GM19468 (cell line): ENCODE data around the gene COG4.
"Not testable (repeated sequence)": the region's sequence is repeated elsewhere in the genome, so short reads cannot be mapped to it uniquely, and the experiment has no call there.

Experiments used
- ATAC-seq: cut with Tn5 transposase; IDR thresholded peaks from one replicate; pipeline ENCODE4 v1.9.1; 2021; ENCODE audit warnings: mild to moderate bottlenecking, moderate library complexity, moderate number of reproducible peaks; ENCODE audit not compliant: unreplicated experiment; ENCODE audit errors: extremely low read depth

COG4 gene

DNA sequence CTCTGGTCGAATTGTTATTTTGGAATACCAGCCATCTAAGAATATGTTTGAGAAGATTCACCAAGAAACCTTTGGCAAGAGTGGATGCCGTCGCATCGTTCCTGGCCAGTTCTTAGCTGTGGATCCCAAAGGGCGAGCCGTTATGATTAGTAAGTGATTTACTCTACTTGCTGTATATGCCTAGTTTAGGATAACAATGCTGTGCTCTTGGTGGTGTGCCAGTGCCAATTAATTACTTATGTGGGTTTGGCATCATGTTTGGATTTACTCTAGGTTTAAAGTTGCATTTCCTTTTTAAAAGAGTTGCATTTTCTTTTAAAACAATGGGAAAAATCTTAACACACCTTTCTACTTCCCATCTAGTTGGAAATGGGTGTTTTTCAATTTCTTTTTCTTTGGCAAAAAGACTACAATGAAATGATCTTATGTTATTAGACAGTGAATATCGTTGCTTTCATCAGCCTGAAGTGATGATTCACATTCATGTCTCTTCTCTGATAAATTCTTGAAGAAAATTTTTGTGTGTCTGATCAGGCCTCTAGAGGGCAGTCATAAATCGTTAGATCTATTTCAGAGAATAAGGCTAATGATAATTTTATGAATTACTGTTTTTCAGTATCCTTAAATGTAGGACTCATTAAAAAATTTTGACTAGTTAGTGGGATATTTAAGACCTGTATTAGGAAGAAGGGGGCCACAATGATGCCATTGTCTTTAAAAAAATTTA is 5.9 kb upstream of the COG4 start:
- ATAC-seq, result no peak

GRCh38 chr16:70527315-70527996 is 4.1 kb upstream of the COG4 start:
- ATAC-seq, result no peak

DNA sequence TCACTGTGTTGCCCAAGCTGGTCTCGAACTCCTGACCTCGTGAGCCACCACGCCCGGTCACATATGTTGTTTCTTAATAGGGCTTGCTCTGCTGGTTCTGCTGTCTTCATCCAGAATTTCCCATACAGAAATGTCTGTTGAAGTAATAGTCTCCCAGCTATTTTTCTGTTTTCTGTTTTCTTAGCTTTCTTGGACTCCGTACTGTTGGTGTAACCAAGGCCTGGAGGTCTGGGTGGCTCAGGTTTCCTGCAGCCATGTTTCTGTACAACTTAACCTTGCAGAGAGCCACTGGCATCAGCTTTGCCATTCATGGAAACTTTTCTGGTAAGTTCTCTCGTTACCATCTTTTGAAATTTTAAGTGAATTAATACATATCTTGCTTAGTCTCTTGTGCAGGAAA is 3.0 kb upstream of the COG4 start:
- no peak for ATAC-seq

DNA sequence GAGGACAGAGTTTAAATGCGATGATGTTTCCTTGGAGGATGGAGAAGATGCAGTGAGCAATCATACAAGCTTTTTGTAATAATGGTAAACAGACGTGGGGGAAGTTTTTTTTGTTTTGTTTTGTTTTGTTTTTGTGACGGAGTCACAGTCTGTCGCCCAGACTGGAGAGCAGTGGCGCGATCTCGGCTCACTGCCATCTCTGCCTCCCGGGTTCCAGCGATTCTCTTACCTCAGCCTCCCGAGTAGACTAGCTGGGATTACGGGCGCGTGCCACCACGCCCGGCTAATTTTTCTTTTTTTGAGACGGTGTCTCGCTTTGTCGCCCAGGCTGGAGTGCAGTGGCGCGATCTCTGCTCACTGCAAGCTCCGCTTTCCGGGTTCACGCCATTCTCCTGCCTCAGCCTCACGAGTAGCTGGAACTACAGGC is 1.1 kb upstream of the COG4 start:
- not testable (repeated sequence) for ATAC-seq

DNA sequence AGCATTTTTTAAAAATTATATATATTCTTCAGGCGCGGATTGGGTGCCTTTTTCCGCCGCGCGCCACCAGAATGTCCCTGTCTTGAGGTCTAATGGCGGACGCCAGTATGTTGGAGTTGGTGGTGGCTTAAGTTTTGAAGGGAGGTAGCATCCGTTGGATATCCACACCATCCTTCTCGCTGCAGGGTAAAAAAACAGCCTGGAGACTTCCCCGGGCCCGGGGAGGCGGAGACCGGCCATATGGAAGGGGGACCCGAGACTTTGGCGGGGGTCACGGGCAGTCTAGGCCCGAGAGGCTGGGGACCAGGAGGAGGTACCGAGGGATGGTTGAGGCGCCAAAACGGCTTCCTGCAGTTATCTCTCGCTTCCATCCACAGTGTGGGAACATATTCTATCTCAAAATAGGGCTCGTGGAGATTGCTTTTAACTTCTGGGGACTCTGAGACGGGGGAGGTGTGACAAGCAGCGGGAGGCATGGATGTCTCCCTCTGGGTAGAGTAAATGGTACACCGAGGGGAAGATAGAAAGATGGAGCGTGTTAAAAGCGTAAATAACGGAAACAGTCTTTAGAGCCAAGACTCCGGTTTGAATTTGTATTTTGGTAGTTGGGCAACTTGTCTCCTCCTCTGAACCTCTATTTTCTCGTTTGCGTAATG is 517 bp upstream of the COG4 start, which contains the start of gene SF3B3:
TSS of gene SF3B3 (plus strand) at position 74 of the 656 bp plus-strand sequence. CDS start 2,841 bp downstream, outside the sequence.
- no peak for ATAC-seq

- no peak for ATAC-seq
These were observed 908 bp downstream of the COG4 start for GRCh38 chr16:70522216-70523075.

DNA sequence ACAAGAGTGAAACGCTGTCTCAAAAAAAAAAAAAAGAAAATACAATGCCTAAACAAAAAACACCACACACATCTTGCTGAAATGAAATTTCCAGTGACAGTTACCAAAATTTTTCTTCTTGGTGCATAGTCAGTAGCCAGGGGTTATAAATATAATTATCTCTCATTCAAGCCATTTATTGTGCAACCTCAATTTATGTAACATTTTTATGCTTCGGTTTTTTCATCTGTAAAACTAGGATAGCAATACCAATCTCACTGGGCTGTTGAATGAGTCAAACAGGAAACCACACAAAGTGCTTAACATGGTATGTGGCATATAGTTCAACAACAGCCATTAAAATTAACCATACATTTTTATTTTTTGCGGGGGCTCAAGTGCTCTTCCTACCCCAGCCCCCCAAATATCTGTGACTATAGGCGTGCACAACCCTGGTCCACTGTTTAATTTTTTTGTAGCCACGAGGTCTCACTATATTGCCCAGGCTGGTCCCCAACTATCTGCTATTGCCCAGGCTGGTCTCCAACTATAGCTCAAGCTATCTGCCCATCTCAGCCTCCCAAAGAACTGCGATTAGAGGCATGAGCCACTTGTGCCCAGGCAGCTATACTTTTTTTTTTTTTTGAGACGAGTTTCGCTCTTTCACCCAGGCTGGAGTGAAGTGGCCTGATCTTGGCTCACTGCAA is 2.6 kb downstream of the COG4 start:
- ATAC-seq, result no peak

DNA sequence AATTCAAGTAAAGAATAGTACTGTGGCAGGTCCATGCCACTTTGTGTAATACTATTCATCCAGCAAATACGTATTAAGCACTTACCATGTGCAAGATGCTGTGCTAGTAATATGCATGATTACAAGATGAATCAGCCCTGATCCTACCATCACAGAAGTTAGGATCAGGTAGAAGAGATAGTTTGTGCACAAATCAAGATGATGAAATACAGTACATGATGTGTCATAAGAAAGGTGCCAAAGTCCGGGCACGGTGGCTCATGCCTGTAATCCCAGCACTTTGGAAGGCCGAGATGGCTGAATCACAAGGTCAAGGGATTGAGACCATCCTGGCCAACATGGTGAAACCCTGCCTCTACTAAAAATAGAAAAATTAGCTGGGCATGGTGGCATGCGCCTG is 10.9 kb downstream of the COG4 start:
- no peak for ATAC-seq

GRCh38 chr16:70511833-70512232 is 11.5 kb downstream of the COG4 start:
- ATAC-seq, result no peak

- no peak for ATAC-seq
These were observed 13.1 kb downstream of the COG4 start for GRCh38 chr16:70510216-70510615.

- no peak for ATAC-seq
These were observed 14.6 kb downstream of the COG4 start for GRCh38 chr16:70508752-70509151.

DNA sequence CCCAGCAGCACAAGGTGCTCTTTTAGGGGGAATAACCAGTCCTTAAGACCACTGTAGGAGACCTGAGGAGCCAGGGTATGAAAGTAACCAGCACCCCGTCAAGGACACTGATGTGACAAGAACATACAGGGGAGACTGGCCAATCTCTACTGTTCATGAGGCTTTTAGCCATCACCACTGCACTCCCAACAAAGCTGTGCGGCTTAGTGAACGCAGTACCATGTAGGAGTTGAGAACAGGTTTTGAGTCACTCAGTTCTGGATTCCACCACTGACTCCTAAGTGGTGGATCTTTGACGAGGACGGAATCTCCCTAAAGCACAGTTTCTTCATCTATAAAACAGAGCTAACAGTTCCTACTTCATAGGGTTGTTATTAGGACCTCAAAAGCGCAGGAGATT is 26.8 kb downstream of the COG4 start:
- ATAC-seq, result no peak

DNA sequence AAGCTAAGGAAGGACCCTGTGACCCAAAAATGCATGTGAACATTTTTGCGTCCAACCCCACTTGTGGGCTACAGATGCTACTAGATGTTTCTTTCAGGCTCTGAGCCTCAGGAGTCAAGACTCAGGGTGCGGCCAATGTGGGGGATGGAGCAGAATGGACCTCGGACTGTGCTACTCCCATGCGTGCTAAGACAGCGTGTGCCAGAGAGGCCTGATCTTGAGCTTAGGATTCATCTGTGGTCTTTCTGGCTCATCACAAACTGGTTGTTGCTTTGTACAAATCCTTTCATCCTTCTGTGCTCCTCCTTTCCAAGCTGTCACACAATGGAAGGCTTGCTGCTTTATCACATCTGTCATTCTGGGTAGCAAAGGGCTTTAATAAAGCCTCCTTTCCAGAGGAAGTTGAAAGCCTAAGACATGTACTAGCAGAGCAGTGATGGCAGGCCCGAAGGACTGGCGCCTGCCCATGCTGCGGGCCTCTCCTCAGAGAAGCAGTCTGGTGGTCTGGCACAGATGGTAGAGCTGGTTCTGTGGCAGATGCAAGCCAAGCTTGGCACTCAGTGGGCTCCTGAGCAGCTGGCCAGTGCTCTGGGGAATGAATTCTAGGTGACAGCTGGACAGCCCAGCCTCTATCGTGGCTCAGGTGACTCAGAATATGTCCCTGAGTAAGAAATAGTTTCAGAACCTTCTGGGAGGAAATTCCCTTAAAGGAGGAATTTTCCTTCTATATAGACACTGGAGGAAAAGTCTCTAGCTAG is 27.8 kb downstream of the COG4 start:
- ATAC-seq, result no peak

GRCh38 chr16:70494777-70495176 is 28.6 kb downstream of the COG4 start:
- ATAC-seq, result no peak

DNA sequence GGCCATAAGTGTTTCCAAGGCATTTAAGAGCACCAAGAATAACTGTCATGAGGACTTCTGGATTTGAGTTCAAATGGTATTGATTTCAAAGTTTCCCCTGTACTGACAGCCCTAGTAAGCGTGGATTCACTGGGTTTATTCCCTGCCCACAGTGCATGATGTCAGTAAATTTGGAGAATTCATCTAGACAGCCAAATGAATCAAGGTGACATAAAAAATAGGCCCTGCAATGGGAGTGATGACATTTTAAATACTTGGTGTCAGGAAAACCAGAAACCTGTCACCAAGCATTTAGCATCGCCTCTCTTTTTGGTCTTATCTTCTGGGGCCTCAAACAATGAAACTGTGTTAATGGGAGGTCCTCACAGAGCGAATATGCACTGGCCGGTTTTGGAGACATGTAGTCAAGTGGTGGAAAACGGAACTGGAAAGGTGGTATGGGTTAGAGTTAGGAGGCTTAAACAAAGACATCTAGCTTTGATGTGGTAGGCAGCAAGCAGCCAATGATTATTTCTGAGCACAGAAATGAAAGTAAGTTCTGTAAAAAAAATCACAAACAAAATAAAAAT is 29.1 kb downstream of the COG4 start:
- no peak for ATAC-seq

GRCh38 chr16:70493802-70494201 is 29.6 kb downstream of the COG4 start:
- ATAC-seq, result no peak

DNA sequence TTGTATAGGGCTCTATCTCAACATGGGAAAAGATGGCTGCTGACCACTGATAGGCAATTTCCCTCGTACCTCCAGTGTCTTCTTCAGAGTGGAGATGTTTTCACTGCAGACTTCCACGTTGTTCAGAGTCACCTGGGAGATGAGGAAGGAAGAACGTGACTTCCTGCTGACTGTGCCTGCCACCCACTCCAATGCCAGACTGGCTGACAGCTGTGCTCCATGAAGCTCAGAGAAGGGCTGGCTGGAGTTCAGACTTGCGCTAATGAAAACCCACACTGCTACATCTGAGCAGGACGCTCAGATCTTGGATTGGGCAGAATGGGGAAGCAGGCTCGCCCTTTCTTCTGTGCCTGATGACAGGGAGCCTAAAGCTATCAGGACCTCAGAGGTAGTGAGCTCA is 33.1 kb downstream of the COG4 start:
- no peak for ATAC-seq

DNA sequence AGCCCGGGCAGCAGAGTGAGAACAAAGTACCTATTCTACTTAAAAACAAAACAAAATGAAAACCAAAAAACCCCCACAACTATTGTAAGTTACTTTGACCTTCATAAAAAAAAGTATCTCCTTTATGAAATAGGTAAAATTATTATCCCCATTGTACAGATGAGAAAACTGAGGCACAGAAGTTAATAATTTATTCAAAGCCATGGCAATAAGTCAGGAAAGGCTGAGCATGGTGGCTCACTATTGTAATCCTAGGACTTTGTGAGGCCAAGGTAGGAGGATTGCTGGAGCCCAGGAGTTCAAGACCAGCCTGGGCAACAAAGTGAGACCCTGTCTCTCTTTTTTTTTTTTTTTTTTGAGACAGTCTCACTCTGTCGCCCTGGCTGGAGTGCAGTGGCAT is 38.5 kb downstream of the COG4 start:
- ATAC-seq, result no peak

- ATAC-seq, result no peak
These were observed 39.9 kb downstream of the COG4 start for GRCh38 chr16:70483426-70483825.
